Stimulated activated CD8-positive, alpha-beta memory T cell treated with anti-CD3 and anti-CD28 coated beads, Interleukin-12 subunit alpha, Interleukin-12 subunit beta, amount 100 ng/mL, for 4 hours (primary cell): Measurements from ENCODE around the gene VEPH1.
"Not testable (repeated sequence)": the region's sequence is repeated elsewhere in the genome, so short reads cannot be mapped to it uniquely, and the experiment has no call there.

Source experiments
- DNase-seq: peaks from one replicate; pipeline ENCODE4 v3.0.0-alpha.2; 2020; ENCODE audit warnings: low read depth

The VEPH1 gene

GRCh38 chr3:157387708-157388435, 115.3 kb downstream of the VEPH1 start:
- DNase-seq = no peak

GRCh38 chr3:157384491-157384890, 118.7 kb downstream of the VEPH1 start:
- no peak for DNase-seq

GRCh38 chr3:157384031-157384430, 119.2 kb downstream of the VEPH1 start:
- DNase-seq = no peak

GRCh38 chr3:157381606-157382005, 121.6 kb downstream of the VEPH1 start:
- DNase-seq = no peak

- no peak for DNase-seq
Observed at GRCh38 chr3:157379525-157380140, 123.6 kb downstream of the VEPH1 start.

- no peak for DNase-seq
Observed at GRCh38 chr3:157376603-157377300, 126.5 kb downstream of the VEPH1 start.

- DNase-seq = no peak
Observed at GRCh38 chr3:157375342-157375986, 127.8 kb downstream of the VEPH1 start.

- no peak for DNase-seq
Observed at GRCh38 chr3:157374933-157375332, 128.3 kb downstream of the VEPH1 start.

- no peak for DNase-seq
Observed at GRCh38 chr3:157373783-157374182, 129.4 kb downstream of the VEPH1 start.

- DNase-seq = no peak
Observed at GRCh38 chr3:157370867-157371266, 132.3 kb downstream of the VEPH1 start.

- DNase-seq = no peak
Observed at GRCh38 chr3:157369727-157370421, 133.3 kb downstream of the VEPH1 start.

- DNase-seq = no peak
Observed at GRCh38 chr3:157368171-157368570, 135.0 kb downstream of the VEPH1 start.

- DNase-seq = no peak
Observed at GRCh38 chr3:157363393-157363792, 139.8 kb downstream of the VEPH1 start.

- DNase-seq = no peak
Observed at GRCh38 chr3:157362348-157362747, 140.9 kb downstream of the VEPH1 start.

GRCh38 chr3:157360044-157360443, 143.2 kb downstream of the VEPH1 start:
- DNase-seq = no peak

- no peak for DNase-seq
Observed at GRCh38 chr3:157356541-157356940, 146.7 kb downstream of the VEPH1 start.

- no peak for DNase-seq
Observed at GRCh38 chr3:157355276-157355675, 147.9 kb downstream of the VEPH1 start.

- DNase-seq = no peak
Observed at GRCh38 chr3:157354722-157355121, 148.5 kb downstream of the VEPH1 start.

GRCh38 chr3:157354254-157354653, 149.0 kb downstream of the VEPH1 start:
- no peak for DNase-seq

GRCh38 chr3:157353652-157354051, 149.6 kb downstream of the VEPH1 start:
- DNase-seq = no peak

GRCh38 chr3:157351981-157352380, 151.2 kb downstream of the VEPH1 start:
- DNase-seq = no peak

GRCh38 chr3:157350651-157351050, 152.6 kb downstream of the VEPH1 start:
- DNase-seq = not testable (repeated sequence)
